CD4-positive, alpha-beta memory T cell (primary cell): ENCODE measurements around the gene AGER. TPM values are rescaled to one million over a fixed set of nuclear protein-coding genes. Genes with fewer than 3 reads are reported as not detected.

ENCODE experiments used
- CTCF ChIA-PET: fragments of 350-600 bp; sonication (Branson Sonifier 250); formaldehyde crosslinking; loops from one replicate; lab custom pipeline; 2021; ENCODE audit warnings: inconsistent platforms; ENCODE audit not compliant: partially characterized antibody; lab: Charles Lee
- POLR2A ChIA-PET: fragments of 350-600 bp; sonication (Branson Sonifier 250); formaldehyde crosslinking; loops from one replicate; lab custom pipeline; 2021; ENCODE audit not compliant: partially characterized antibody; lab: Charles Lee
- DNase-seq, 5 donors: peaks; one replicate each; pipeline versions ENCODE4 v3.0.0 to v3.0.0-alpha.2; 2020 to 2022; ENCODE audit warnings: mixed read lengths in 1 of 5
- H3K27ac ChIP-seq: one replicate; pipeline ENCODE4 v1.7.0; 2013; ENCODE audit warnings: low read depth, low read length
- H3K27me3 ChIP-seq: 2 replicates; pipeline ENCODE4 v1.7.0; 2013; ENCODE audit warnings: mild to moderate bottlenecking, low read length, moderate library complexity; ENCODE audit not compliant: insufficient read depth
- H3K36me3 ChIP-seq: 2 replicates; pipeline ENCODE4 v1.7.0; 2013; ENCODE audit warnings: mild to moderate bottlenecking, low read length, moderate library complexity; ENCODE audit not compliant: insufficient read depth
- H3K4me1 ChIP-seq: 2 replicates; pipeline ENCODE4 v1.7.0; 2013; ENCODE audit warnings: mild to moderate bottlenecking, low read length, moderate library complexity; ENCODE audit not compliant: insufficient read depth
- H3K4me3 ChIP-seq, 2 donors: one replicate each; pipeline ENCODE4 v1.7.0; 2013; ENCODE audit warnings: low read length in 2 of 2, mild to moderate bottlenecking in 1 of 2
- H3K9me3 ChIP-seq, 2 donors: one replicate each; pipeline ENCODE4 v1.7.0; 2013; ENCODE audit warnings: low read length in 2 of 2, control low read depth in 1 of 2; ENCODE audit not compliant: control insufficient read depth in 1 of 2
- H3K27ac Mint-ChIP-seq, 7 donors: one replicate each; pipeline ENCODE4 v1.8.0; 2020 to 2021; ENCODE audit warnings: mixed read lengths in 7 of 7, mild to moderate bottlenecking in 6 of 7, inconsistent platforms in 3 of 7, moderate library complexity in 3 of 7
- H3K27me3 Mint-ChIP-seq, 2 donors: one replicate each; pipeline ENCODE4 v1.8.0; 2020 to 2021; ENCODE audit warnings: mixed read lengths in 2 of 2
- H3K36me3 Mint-ChIP-seq, 2 donors: one replicate each; pipeline ENCODE4 v1.8.0; 2020 to 2021; ENCODE audit warnings: mixed read lengths in 2 of 2, inconsistent platforms in 1 of 2, mild to moderate bottlenecking in 1 of 2
- H3K4me1 Mint-ChIP-seq, 4 donors: one replicate each; pipeline ENCODE4 v1.8.0; 2020 to 2021; ENCODE audit warnings: mixed read lengths in 4 of 4, mild to moderate bottlenecking in 1 of 4
- H3K4me3 Mint-ChIP-seq, 8 donors: one replicate each; pipeline ENCODE4 v1.8.0; 2020 to 2021; ENCODE audit warnings: mixed read lengths in 8 of 8, mild to moderate bottlenecking in 7 of 8, moderate library complexity in 6 of 8, inconsistent platforms in 3 of 8
- H3K9me3 Mint-ChIP-seq, 8 donors: one replicate each; pipeline ENCODE4 v1.8.0; 2020 to 2021; ENCODE audit warnings: mixed read lengths in 8 of 8, mild to moderate bottlenecking in 5 of 8, inconsistent platforms in 3 of 8, moderate library complexity in 1 of 8
- intact Hi-C: fragments of 100-400 bp; cut with micrococcal nuclease; formaldehyde crosslinking; loops from one replicate; pipeline ENCODE4 v1.15.1; 2023
- polyA plus RNA-seq, 2 donors: library from polyadenylated mRNA; unstranded; fragments of 300-500 nt; fragmentation: Illumina TruSeq; gene quantifications; one replicate each; pipeline ENCODE4 v1.2.3, GENCODE V29; 2021
- total RNA-seq, 2 experiments: library from RNA; stranded (reverse); gene quantifications; one replicate each; pipeline ENCODE4 v1.2.3, GENCODE V29; 2021

AGER gene
- total and polyA plus RNA-seq, 4 experiments from 2014 or later, result 0.62 to 77.3 (median 74.8) TPM; not detected in 1

DNA sequence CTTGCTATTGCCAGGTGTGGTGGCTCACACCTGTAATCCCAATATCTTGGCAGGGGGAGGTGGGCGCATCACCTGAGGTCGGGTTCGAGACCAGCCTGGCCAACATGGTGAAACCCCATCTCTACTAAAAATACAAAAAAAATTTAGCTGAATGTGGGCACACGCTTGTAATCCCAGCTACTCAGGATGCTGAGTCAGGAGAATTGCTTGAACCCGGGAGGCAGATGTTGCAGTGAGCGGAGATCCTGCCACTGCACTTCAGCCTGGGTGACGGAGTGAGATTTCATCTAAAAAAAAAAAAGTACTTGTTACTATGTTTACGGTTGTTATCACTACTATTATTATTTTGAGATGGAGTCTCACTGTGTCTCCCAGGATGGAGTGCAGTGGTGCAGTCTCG lies 27.2 kb downstream of the AGER start:
- CTCF ChIA-PET, result no interaction called here
- peaks cover 19 to 37% (median 28%) of the 10 kb centered on the region in 4 donors for H3K4me1 Mint-ChIP-seq

DNA sequence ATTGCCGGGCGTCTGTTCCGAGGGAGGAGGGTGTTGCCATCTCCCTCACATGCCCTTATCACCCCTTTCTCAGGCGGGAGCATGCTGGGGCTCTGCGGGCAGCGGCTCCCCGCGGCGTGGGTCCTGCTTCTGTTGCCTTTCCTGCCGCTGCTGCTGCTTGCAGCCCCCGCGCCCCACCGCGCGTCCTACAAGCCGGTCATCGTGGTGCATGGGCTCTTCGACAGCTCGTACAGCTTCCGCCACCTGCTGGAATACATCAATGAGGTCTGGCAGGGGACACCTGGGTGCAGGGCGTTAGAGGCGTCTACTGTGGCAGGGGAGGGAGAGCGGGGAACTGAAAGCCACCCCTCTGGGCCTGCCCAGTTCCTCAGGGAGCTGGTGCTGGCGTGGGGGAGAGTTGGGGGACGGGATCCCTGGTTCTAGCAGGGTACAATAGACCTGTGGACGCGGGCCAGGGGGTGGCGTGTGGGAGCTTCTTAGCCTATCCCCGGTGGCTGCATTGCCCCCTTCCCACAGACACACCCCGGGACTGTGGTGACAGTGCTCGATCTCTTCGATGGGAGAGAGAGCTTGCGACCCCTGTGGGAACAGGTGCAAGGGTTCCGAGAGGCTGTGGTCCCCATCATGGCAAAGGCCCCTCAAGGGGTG lies 29.4 kb downstream of the AGER start:
- peaks cover 14% of the 10 kb centered on the region for H3K4me1 ChIP-seq
- Mint-ChIP-seq H3K9me3 (peaks cover 0 to 1% (median 0%) of the 10 kb centered on the region in 8 donors), H3K36me3 (peaks cover 12 to 15% of the 10 kb centered on the region in 2 donors), H3K4me3 (peak overlapping the region; percentile 95 to 100 (median 98)), H3K4me1 (peaks cover 26 to 54% (median 37%) of the 10 kb centered on the region in 4 donors), H3K27ac (peak overlapping the region; percentile 92 to 98 (median 94)), H3K27me3 (peaks cover 11 to 21% of the 10 kb centered on the region in 2 donors)
- DNase-seq, result peak; percentile 60 to 75 (median 69)
- intact Hi-C loops, result loop anchor here (1.0 to 10.0 kb wide), 5 partner anchors 22 to 110 kb away; partner anchors contain the start of genes AGPAT1 and PBX2
- POLR2A ChIA-PET, result interaction anchor here (0.8 to 1.3 kb wide), 9 partner anchors 10 to 43 kb away, joined by 3 to 14 read pairs (median 4); partner anchors contain the start of genes ATF6B, EGFL8 and PBX2
- H3K36me3 ChIP-seq, result no peaks in the 10 kb centered on the region
- H3K9me3 ChIP-seq, result no peaks in the 10 kb centered on the region
- no peaks in the 10 kb centered on the region for H3K27me3 ChIP-seq
- peak overlapping the region; percentile 42 for H3K27ac ChIP-seq
- H3K4me3 ChIP-seq, result peak overlapping the region; percentile 78 to 98
- CTCF ChIA-PET, result interaction anchor here (0.7 to 1.3 kb wide), 10 partner anchors 10 to 107 kb away, joined by 3 to 9 read pairs (median 5); partner anchors contain the start of genes EGFL8 and GPSM3

More for the DNA sequence above, 27.2 kb downstream of the AGER start:
- H3K36me3 ChIP-seq, result no peaks in the 10 kb centered on the region
- no peak for DNase-seq
- no peak overlapping the region for H3K27ac ChIP-seq
- H3K4me1 ChIP-seq, result peaks cover 14% of the 10 kb centered on the region
- POLR2A ChIA-PET, result no interaction called here
- intact Hi-C loops, result loop anchor here (10.0 kb wide), 1 partner anchor 112 kb away; no protein-coding TSS in a partner anchor
- H3K4me3 ChIP-seq, result no peak overlapping the region
- no peak overlapping the region for H3K27ac Mint-ChIP-seq
- no peak overlapping the region for H3K4me3 Mint-ChIP-seq
- H3K9me3 Mint-ChIP-seq, result no peaks in the 10 kb centered on the region
- no peaks in the 10 kb centered on the region for H3K9me3 ChIP-seq
- peaks cover 12 to 15% of the 10 kb centered on the region in 2 donors for H3K36me3 Mint-ChIP-seq
- H3K27me3 Mint-ChIP-seq, result peaks cover 0 to 7% of the 10 kb centered on the region in 2 donors
- no peaks in the 10 kb centered on the region for H3K27me3 ChIP-seq

DNA sequence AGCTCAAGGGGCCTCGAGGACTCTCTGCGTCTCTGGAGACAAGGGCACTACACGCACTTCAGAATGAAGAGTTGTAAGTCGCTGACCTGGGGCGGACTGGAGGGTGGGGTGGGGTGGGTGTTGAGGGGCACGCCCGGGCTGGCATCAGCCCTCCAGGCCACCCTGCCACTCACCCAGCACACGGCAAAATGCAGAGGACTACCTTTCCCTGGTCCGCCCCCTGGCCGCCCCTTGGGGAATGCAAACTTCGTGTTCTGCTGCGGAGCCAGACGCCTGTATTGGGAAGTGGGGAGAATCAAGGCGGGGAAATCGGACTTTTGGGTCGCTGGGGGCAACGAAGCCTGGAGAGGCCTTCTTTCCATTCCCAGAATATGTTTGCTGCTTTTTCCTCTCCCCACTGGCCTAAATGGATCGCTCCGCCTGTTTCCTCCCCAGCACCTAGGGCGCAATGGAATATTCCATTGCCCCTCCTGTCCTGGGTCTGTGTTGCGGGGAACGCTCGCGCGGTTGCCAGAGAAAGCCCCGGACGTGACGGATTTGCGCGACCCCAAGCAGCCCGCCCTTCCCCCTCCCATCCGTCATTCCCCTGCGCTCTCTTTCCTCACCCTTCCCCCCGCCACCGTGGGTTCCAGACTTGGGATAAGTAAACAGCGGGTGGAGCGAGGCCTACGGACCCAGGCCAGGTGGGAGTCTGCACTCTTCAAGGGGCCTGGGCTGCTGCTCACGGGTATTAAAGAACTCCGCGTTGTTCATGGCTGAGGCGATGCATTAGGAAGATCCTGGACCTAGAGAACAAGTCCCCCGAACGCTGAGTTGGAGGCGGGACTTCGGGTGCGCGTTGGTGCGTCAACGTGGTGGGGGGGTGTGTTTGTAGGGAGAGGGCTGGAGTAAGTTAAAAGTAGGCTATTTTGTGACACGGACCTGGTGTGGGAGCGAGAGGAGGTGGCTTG lies 30.2 kb downstream of the AGER start, which contains the start of gene PPT2:
Gene PPT2 (plus strand): TSS at position 578 of the 950 bp plus-strand sequence. CDS start 454 bp downstream, outside the sequence.
- peaks cover 30 to 58% (median 41%) of the 10 kb centered on the region in 4 donors for H3K4me1 Mint-ChIP-seq
- Histone ChIP-seq H3K4me3 (peak within 1 kb of the TSS; percentile 78 to 98), H3K27me3 (peaks cover under 1% of the 10 kb centered on the region), H3K9me3 (no peaks in the 10 kb centered on the region), H3K27ac (peak within 1 kb of the TSS; percentile 42), H3K4me1 (peaks cover 16% of the 10 kb centered on the region), H3K36me3 (no peaks in the 10 kb centered on the region)
- peak within 1 kb of the TSS; percentile 95 to 100 (median 98) for H3K4me3 Mint-ChIP-seq
- peaks cover 0 to 3% (median 0%) of the 10 kb centered on the region in 8 donors for H3K9me3 Mint-ChIP-seq
- peak; percentile 62 to 84 (median 70) for DNase-seq
- H3K27me3 Mint-ChIP-seq, result peaks cover 15 to 25% of the 10 kb centered on the region in 2 donors
- peaks cover 12 to 15% of the 10 kb centered on the region in 2 donors for H3K36me3 Mint-ChIP-seq
- CTCF ChIA-PET, result interaction anchor here (1.0 to 1.3 kb wide), 6 partner anchors 11 to 106 kb away, joined by 3 to 9 read pairs (median 6); partner anchors contain the start of genes EGFL8 and GPSM3
- intact Hi-C loops, result loop anchor here (1.0 to 10.0 kb wide), 5 partner anchors 22 to 109 kb away; partner anchors contain the start of genes AGPAT1 and PBX2
- peak within 1 kb of the TSS; percentile 92 to 98 (median 94) for H3K27ac Mint-ChIP-seq
- POLR2A ChIA-PET, result interaction anchor here (0.9 to 1.3 kb wide), 6 partner anchors 11 to 43 kb away, joined by 3 to 14 read pairs (median 4); partner anchors contain the start of genes ATF6B and EGFL8

DNA sequence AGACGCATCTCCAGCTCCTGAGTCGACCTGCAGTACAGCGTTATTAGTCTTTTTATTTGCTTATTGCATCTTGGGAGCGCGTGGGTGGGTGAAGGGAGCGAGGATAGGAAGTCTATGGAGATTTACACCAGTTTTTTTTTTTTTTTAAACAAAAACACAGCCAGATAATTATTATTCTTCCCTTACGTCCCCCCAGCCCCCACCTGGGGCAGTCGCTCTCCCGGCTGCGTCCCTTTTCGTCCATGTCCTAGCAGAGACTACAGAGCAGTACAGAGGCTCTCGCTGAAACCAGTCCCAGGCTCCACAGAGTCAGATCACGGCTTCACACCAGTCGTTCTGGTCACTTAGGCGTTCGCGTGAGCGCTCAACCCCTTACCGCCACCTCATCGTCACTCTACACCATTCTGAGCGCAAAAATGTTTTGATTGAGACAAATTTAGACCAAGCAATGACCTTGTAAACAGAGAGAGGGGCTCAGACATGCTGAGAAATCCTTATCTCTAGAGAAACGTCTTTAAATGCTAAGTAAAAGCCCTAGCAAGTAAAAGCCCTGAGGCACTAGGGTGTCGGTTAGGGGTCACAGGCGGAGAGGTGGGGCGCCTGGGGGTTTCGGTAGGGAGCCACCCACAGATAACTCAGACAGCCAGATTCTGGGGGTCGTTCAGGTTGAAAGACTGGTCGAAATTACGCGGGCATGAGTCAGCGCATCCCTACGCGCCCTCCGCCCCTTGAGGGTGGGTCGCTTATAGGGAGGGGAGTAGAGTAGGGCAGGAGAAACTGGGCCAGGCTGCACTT lies 31.1 kb downstream of the AGER start:
- CTCF ChIA-PET, result interaction anchor here (1.4 kb wide), 1 partner anchor 92 kb away, joined by 4 read pairs; no protein-coding TSS in a partner anchor
- H3K27me3 ChIP-seq, result peaks cover 6% of the 10 kb centered on the region
- intact Hi-C loops, result loop anchor here (10.0 kb wide), 1 partner anchor 108 kb away; no protein-coding TSS in a partner anchor
- H3K27me3 Mint-ChIP-seq, result peaks cover 18 to 28% of the 10 kb centered on the region in 2 donors
- H3K4me1 ChIP-seq, result peaks cover 17% of the 10 kb centered on the region
- peak overlapping the region in 7 of 8 donors; percentile 32 to 84 (median 72) for H3K4me3 Mint-ChIP-seq
- H3K36me3 Mint-ChIP-seq, result peaks cover 7 to 14% of the 10 kb centered on the region in 2 donors
- H3K9me3 Mint-ChIP-seq, result peaks cover 0 to 3% (median 0%) of the 10 kb centered on the region in 8 donors
- H3K27ac ChIP-seq, result no peak overlapping the region
- DNase-seq, result no peak
- no peaks in the 10 kb centered on the region for H3K36me3 ChIP-seq
- H3K4me1 Mint-ChIP-seq, result peaks cover 31 to 67% (median 47%) of the 10 kb centered on the region in 4 donors
- H3K4me3 ChIP-seq, result no peak overlapping the region
- H3K9me3 ChIP-seq, result no peaks in the 10 kb centered on the region
- H3K27ac Mint-ChIP-seq, result peak overlapping the region in 6 of 7 donors; percentile 13 to 94 (median 78)
- POLR2A ChIA-PET, result interaction anchor here (0.6 to 1.4 kb wide), 5 partner anchors 23 to 40 kb away, joined by 3 to 4 read pairs (median 3); partner anchors contain the start of genes FKBPL and GPSM3

DNA sequence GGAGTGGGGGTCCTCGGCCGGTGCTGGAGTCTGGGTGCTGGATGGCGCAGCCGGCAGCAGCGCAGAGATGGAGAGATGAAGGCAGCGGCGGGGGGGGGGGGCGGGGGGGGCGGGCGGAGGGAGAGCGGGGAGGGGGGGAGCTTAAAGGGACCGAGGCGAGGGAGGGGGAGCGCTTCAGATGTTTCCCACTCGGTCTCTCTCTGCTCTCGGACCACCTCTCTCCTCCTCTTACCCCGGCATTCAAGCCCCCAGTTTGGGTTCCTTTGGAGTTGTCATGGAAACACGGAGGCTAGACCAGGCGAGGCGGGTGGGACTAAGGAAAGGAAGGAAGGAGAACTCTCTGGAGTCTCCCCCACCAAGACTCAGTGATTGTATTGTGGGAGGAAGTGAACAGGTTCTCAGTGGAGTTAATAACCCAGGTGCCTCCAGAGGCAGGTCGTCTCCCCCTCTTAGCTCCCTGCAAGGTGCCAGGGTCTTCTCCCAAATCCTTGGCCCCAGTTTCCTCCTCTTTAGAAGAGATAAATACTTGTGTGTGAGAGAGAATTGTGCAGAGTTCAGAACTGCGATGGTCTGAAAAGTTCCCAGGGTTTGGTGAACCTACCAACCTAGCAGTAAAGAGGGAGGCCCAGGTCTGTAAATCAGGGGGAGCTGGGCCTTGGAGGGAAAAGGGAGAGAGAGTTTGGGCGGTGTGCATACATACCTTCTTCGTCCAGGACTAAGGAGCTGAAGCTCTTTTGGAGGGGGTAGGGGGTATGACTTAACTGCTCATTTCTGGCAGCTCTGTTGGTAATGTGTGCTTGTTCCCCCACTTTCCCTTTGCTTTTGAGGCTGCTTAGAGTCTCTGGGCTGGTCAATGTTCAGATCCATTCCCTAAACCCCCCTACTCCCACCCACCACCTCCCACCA lies 31.9 kb downstream of the AGER start, which contains the start of gene PRRT1:
Gene PRRT1 (minus strand): TSS at position 77 of the 906 bp plus-strand sequence. CDS start 112 bp downstream, outside the sequence.
- no peak within 1 kb of the TSS for H3K4me3 ChIP-seq
- H3K36me3 ChIP-seq, result no peaks in the 10 kb centered on the region
- no peaks in the 10 kb centered on the region for H3K9me3 ChIP-seq
- Mint-ChIP-seq H3K9me3 (peaks cover 0 to 6% (median 0%) of the 10 kb centered on the region in 8 donors), H3K4me3 (peak within 1 kb of the TSS; percentile 36 to 84 (median 72)), H3K36me3 (peaks cover 0 to 9% of the 10 kb centered on the region in 2 donors), H3K4me1 (peaks cover 31 to 68% (median 51%) of the 10 kb centered on the region in 4 donors), H3K27ac (peak within 1 kb of the TSS in 6 of 7 donors; percentile 32 to 94 (median 58)), H3K27me3 (peaks cover 21 to 28% of the 10 kb centered on the region in 2 donors)
- no peak within 1 kb of the TSS for H3K27ac ChIP-seq
- no peak for DNase-seq
- peaks cover 6% of the 10 kb centered on the region for H3K27me3 ChIP-seq
- H3K4me1 ChIP-seq, result peaks cover 17% of the 10 kb centered on the region
- ChIA-PET POLR2A (interaction anchor here (0.6 to 1.4 kb wide), 5 partner anchors 22 to 41 kb away, joined by 3 to 4 read pairs (median 3); partner anchors contain the start of genes FKBPL and GPSM3), CTCF (interaction anchor here (1.4 kb wide), 1 partner anchor 93 kb away, joined by 4 read pairs; no protein-coding TSS in a partner anchor)
- intact Hi-C loops, result loop anchor here (10.0 kb wide), 1 partner anchor 107 kb away; no protein-coding TSS in a partner anchor
